Testis (tissue), 2 donors: ENCODE measurements around the gene ZNF438.

Experiments used
- POLR2A ChIP-seq: fragments of 450-650 bp; IDR thresholded peaks from one replicate; pipeline ENCODE4 v1.6.1; 2017; ENCODE audit warnings: antibody characterized with exemption, mild to moderate bottlenecking, moderate library complexity
- TF ChIP-seq, protein P1 (sequence below), 3 experiments: fragments of 450-650 bp in 2 of 3; fragments of 200-600 bp in 1 of 3; sonication (generic) in 1 of 3; IDR thresholded peaks; one replicate each; pipeline ENCODE4 v1.5.1; 2016 to 2019; ENCODE audit warnings: antibody characterized with exemption in 3 of 3, mild to moderate bottlenecking in 2 of 3, moderate library complexity in 1 of 3

DNA sequence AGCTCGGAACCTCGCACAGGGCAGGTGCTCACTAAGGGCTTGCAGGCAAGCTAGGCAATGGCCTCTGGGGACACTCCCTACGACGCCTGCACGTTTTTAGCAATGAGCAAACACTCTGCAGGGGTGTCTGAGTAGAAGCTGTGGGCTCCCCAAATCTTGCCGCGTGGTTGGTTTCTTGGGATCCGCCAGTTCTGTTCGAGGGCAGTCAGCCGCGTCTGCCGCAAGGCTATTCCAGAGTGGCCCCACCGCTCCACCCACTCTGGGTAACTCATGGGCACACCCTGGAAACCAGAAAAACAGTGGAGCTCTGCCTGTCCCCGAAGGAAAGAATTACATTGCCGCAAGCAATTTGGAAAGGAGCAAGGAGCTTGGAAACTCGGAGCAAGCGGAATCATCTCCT is 212.8 kb downstream of the ZNF438 start:
- TF ChIP-seq, protein P1, sequence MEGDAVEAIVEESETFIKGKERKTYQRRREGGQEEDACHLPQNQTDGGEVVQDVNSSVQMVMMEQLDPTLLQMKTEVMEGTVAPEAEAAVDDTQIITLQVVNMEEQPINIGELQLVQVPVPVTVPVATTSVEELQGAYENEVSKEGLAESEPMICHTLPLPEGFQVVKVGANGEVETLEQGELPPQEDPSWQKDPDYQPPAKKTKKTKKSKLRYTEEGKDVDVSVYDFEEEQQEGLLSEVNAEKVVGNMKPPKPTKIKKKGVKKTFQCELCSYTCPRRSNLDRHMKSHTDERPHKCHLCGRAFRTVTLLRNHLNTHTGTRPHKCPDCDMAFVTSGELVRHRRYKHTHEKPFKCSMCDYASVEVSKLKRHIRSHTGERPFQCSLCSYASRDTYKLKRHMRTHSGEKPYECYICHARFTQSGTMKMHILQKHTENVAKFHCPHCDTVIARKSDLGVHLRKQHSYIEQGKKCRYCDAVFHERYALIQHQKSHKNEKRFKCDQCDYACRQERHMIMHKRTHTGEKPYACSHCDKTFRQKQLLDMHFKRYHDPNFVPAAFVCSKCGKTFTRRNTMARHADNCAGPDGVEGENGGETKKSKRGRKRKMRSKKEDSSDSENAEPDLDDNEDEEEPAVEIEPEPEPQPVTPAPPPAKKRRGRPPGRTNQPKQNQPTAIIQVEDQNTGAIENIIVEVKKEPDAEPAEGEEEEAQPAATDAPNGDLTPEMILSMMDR (IDR thresholded peaks at IDR 0.05): no peak
- TF ChIP-seq POLR2A: no peak
